ENCODE data around the gene NEURL1. TPM values are rescaled to one million over a fixed set of nuclear protein-coding genes. Genes with fewer than 3 reads are reported as not detected.

Gene NEURL1
- total and polyA plus RNA-seq, 4 donors = 0.14 to 2.0 (median 0.74) TPM

- H3K9me3 ChIP-seq (ENCODE audit: control insufficient read depth in 4 of 4, insufficient read depth in 3 of 4, low read length in 3 of 4) = no peaks in the 10 kb centered on the region
- TF ChIP-seq CTCF (IDR thresholded peaks at IDR 0.05; ENCODE audit: control extremely low read depth, extremely low read depth) = no peak
- no peak overlapping the region for H3K27ac ChIP-seq (ENCODE audit: low read depth in 1 of 2, low read length in 1 of 2)
- WGBS, 2 donors = 97% methylated on average over 7 of the region's 7 CpGs
- ATAC-seq (ENCODE audit: insufficient read depth, low FRiP score) (no peak), DNase-seq (no peak)
- no peak overlapping the region for H3K9ac ChIP-seq (ENCODE audit: insufficient read depth in 1 of 2, low read length in 2 of 2)
- no peaks in the 10 kb centered on the region for H3K27me3 ChIP-seq (ENCODE audit: control insufficient read depth in 3 of 3, insufficient read depth in 3 of 3, low read length in 2 of 3)
- peaks cover 9 to 24% (median 14%) of the 10 kb centered on the region in 5 donors for H3K4me1 ChIP-seq (ENCODE audit: control insufficient read depth in 5 of 5, insufficient read depth in 5 of 5, low read length in 5 of 5)
- H3K36me3 ChIP-seq (ENCODE audit: control insufficient read depth in 4 of 4, insufficient read depth in 4 of 4, low read length in 4 of 4) = peaks cover 0 to 22% (median 15%) of the 10 kb centered on the region in 4 donors
- no peak overlapping the region for H3K4me3 ChIP-seq
Observed at GRCh38 chr10:103633846-103634245, 140.3 kb downstream of the NEURL1 start.

GRCh38 chr10:103635580-103635979 lies 142.1 kb downstream of the NEURL1 start:
- Histone ChIP-seq H3K4me1 (ENCODE audit: control insufficient read depth in 5 of 5, insufficient read depth in 5 of 5, low read length in 5 of 5) (peaks cover 9 to 30% (median 14%) of the 10 kb centered on the region in 5 donors), H3K9me3 (ENCODE audit: control insufficient read depth in 4 of 4, insufficient read depth in 3 of 4, low read length in 3 of 4) (no peaks in the 10 kb centered on the region), H3K27me3 (ENCODE audit: control insufficient read depth in 3 of 3, insufficient read depth in 3 of 3, low read length in 2 of 3) (no peaks in the 10 kb centered on the region), H3K27ac (ENCODE audit: low read depth in 1 of 2, low read length in 1 of 2) (no peak overlapping the region), H3K36me3 (ENCODE audit: control insufficient read depth in 4 of 4, insufficient read depth in 4 of 4, low read length in 4 of 4) (peaks cover 0 to 20% (median 10%) of the 10 kb centered on the region in 4 donors), H3K9ac (ENCODE audit: insufficient read depth in 1 of 2, low read length in 2 of 2) (no peak overlapping the region), H3K4me3 (no peak overlapping the region)
- TF ChIP-seq CTCF (IDR thresholded peaks at IDR 0.05; ENCODE audit: control extremely low read depth, extremely low read depth) = no peak
- WGBS, 2 donors = 71 to 80% methylated on average over 5 of the region's 5 CpGs
- DNase-seq (no peak), ATAC-seq (ENCODE audit: insufficient read depth, low FRiP score) (no peak)

GRCh38 chr10:103636492-103636891 lies 143.0 kb downstream of the NEURL1 start:
- Histone ChIP-seq H3K4me3 (no peak overlapping the region), H3K9me3 (ENCODE audit: control insufficient read depth in 4 of 4, insufficient read depth in 3 of 4, low read length in 3 of 4) (no peaks in the 10 kb centered on the region), H3K9ac (ENCODE audit: insufficient read depth in 1 of 2, low read length in 2 of 2) (no peak overlapping the region), H3K4me1 (ENCODE audit: control insufficient read depth in 5 of 5, insufficient read depth in 5 of 5, low read length in 5 of 5) (peaks cover 9 to 39% (median 14%) of the 10 kb centered on the region in 5 donors), H3K27ac (ENCODE audit: low read depth in 1 of 2, low read length in 1 of 2) (no peak overlapping the region), H3K36me3 (ENCODE audit: control insufficient read depth in 4 of 4, insufficient read depth in 4 of 4, low read length in 4 of 4) (peaks cover 0 to 16% (median 10%) of the 10 kb centered on the region in 4 donors), H3K27me3 (ENCODE audit: control insufficient read depth in 3 of 3, insufficient read depth in 3 of 3, low read length in 2 of 3) (no peaks in the 10 kb centered on the region)
- 77 to 83% methylated on average over 5 of the region's 5 CpGs for WGBS, 2 donors
- no peak for ATAC-seq (ENCODE audit: insufficient read depth, low FRiP score)
- TF ChIP-seq CTCF (IDR thresholded peaks at IDR 0.05; ENCODE audit: control extremely low read depth, extremely low read depth) = no peak
- no peak for DNase-seq

- DNase-seq (no peak), ATAC-seq (ENCODE audit: insufficient read depth, low FRiP score) (no peak)
- no peaks in the 10 kb centered on the region for H3K9me3 ChIP-seq (ENCODE audit: control insufficient read depth in 4 of 4, insufficient read depth in 3 of 4, low read length in 3 of 4)
- H3K4me1 ChIP-seq (ENCODE audit: control insufficient read depth in 5 of 5, insufficient read depth in 5 of 5, low read length in 5 of 5) = peaks cover 9 to 44% (median 15%) of the 10 kb centered on the region in 5 donors
- TF ChIP-seq CTCF (IDR thresholded peaks at IDR 0.05; ENCODE audit: control extremely low read depth, extremely low read depth) = no peak
- peak overlapping the region; percentile 21 to 27 for H3K27ac ChIP-seq (ENCODE audit: low read depth in 1 of 2, low read length in 1 of 2)
- no peaks in the 10 kb centered on the region for H3K27me3 ChIP-seq (ENCODE audit: control insufficient read depth in 3 of 3, insufficient read depth in 3 of 3, low read length in 2 of 3)
- H3K36me3 ChIP-seq (ENCODE audit: control insufficient read depth in 4 of 4, insufficient read depth in 4 of 4, low read length in 4 of 4) = peaks cover under 1 to 13% (median 10%) of the 10 kb centered on the region in 4 donors
- no peak overlapping the region for H3K9ac ChIP-seq (ENCODE audit: insufficient read depth in 1 of 2, low read length in 2 of 2)
- H3K4me3 ChIP-seq = no peak overlapping the region
- WGBS, 2 donors = 86 to 93% methylated on average over 10 of the region's 10 CpGs
Observed at GRCh38 chr10:103637011-103637410, 143.5 kb downstream of the NEURL1 start.
